Measurements from ENCODE around the gene HOXB3. TPM values are rescaled to one million over a fixed set of nuclear protein-coding genes. Genes with fewer than 3 reads are reported as not detected.

HOXB3 gene
- polyA plus RNA-seq, 1 donor, result 9.2 TPM

GRCh38 chr17:48625495-48626244, 35.6 kb upstream of the HOXB3 start:
- DNase-seq (ENCODE audit: low read depth), result no peak

GRCh38 chr17:48624544-48625494, 34.8 kb upstream of the HOXB3 start:
- DNase-seq (ENCODE audit: low read depth), result no peak

- DNase-seq (ENCODE audit: low read depth), result no peak
These were observed 34.1 kb upstream of the HOXB3 start for GRCh38 chr17:48624118-48624517.

GRCh38 chr17:48623583-48623982, 33.5 kb upstream of the HOXB3 start:
- DNase-seq (ENCODE audit: low read depth), result no peak

GRCh38 chr17:48622857-48623256, 32.8 kb upstream of the HOXB3 start:
- DNase-seq (ENCODE audit: low read depth), result no peak

- no peak for DNase-seq (ENCODE audit: low read depth)
These were observed 31.7 kb upstream of the HOXB3 start for GRCh38 chr17:48621410-48622392.

- no peak for DNase-seq (ENCODE audit: low read depth)
These were observed 30.6 kb upstream of the HOXB3 start for GRCh38 chr17:48620461-48621139.

GRCh38 chr17:48619826-48620449, 29.9 kb upstream of the HOXB3 start:
- DNase-seq (ENCODE audit: low read depth), result no peak

GRCh38 chr17:48618256-48618896, 28.3 kb upstream of the HOXB3 start:
- peak; percentile 56 for DNase-seq (ENCODE audit: low read depth)

GRCh38 chr17:48617471-48618255, 27.6 kb upstream of the HOXB3 start:
- no peak for DNase-seq (ENCODE audit: low read depth)

GRCh38 chr17:48616717-48617470, 26.9 kb upstream of the HOXB3 start:
- no peak for DNase-seq (ENCODE audit: low read depth)

- DNase-seq (ENCODE audit: low read depth), result no peak
These were observed 26.1 kb upstream of the HOXB3 start for GRCh38 chr17:48615963-48616716.

- DNase-seq (ENCODE audit: low read depth), result no peak
These were observed 25.3 kb upstream of the HOXB3 start, which contains the start of gene HOXB8 for GRCh38 chr17:48615047-48615962. HOXB8 (minus strand) TSS chr17:48615292; CDS start chr17:48614704, 588 bp downstream.

- DNase-seq (ENCODE audit: low read depth), result no peak
These were observed 24.0 kb upstream of the HOXB3 start for GRCh38 chr17:48613862-48614694.
